Fibroblast of the aortic adventitia (primary cell): ENCODE results near the gene AURKA. TPM values are rescaled to one million over a fixed set of nuclear protein-coding genes. Genes with fewer than 3 reads are reported as not detected.

Source experiments
- DNase-seq: peaks from one replicate; pipeline ENCODE4 v3.0.0-alpha.2; 2010; ENCODE audit warnings: low read depth
- H3K4me3 ChIP-seq: 2 replicates; pipeline ENCODE4 v1.5.1; 2011; ENCODE audit warnings: low read depth, mild to moderate bottlenecking, control low read depth, low read length, moderate library complexity
- total RNA-seq: library from RNA; depleted of rRNA; stranded (reverse); fragments of >200 nt; gene quantifications from 2 replicates; pipeline ENCODE4 v1.2.3, GENCODE V29; 2012; ENCODE audit warnings: low replicate concordance
- TF ChIP-seq, protein P1 (sequence below): IDR thresholded peaks from 2 replicates; pipeline ENCODE4 v1.5.1; 2011; ENCODE audit warnings: mild to moderate bottlenecking, low read length, control low read depth, inconsistent platforms; ENCODE audit not compliant: insufficient read depth

Gene AURKA
- total RNA-seq, 1 donor: 29.1 TPM

DNA sequence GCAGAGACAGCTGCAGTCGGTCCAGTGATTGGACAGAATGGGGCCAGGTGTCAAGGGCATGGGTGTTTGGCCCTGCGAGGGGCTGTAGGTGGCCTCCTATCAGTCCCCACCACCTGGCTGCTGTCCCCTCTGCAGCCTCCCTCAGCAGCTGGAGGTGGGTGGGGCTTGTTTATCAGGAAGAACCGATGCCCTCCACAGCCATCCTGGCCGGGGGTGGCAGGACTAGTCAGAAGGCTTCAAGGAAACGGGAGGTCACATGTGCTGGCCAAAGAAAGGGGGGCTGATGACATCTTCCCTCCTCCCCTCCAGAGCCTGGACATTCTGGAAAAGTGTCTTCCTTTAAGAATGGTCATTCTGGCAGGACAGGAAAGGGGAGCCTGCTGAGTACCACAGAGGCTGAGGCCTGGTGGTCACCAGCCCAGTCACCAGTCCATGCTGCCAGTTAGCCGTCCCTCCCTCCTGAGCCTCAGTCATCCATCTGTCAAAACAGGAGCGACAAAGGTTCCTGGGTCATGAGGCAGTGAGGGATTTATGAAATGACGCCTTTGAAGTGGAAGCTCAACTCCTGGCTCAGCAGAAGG is 29.1 kb downstream of the AURKA start:
- TF ChIP-seq, protein P1, sequence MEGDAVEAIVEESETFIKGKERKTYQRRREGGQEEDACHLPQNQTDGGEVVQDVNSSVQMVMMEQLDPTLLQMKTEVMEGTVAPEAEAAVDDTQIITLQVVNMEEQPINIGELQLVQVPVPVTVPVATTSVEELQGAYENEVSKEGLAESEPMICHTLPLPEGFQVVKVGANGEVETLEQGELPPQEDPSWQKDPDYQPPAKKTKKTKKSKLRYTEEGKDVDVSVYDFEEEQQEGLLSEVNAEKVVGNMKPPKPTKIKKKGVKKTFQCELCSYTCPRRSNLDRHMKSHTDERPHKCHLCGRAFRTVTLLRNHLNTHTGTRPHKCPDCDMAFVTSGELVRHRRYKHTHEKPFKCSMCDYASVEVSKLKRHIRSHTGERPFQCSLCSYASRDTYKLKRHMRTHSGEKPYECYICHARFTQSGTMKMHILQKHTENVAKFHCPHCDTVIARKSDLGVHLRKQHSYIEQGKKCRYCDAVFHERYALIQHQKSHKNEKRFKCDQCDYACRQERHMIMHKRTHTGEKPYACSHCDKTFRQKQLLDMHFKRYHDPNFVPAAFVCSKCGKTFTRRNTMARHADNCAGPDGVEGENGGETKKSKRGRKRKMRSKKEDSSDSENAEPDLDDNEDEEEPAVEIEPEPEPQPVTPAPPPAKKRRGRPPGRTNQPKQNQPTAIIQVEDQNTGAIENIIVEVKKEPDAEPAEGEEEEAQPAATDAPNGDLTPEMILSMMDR: no peak
- DNase-seq: no peak
- no peak overlapping the region for H3K4me3 ChIP-seq

DNA sequence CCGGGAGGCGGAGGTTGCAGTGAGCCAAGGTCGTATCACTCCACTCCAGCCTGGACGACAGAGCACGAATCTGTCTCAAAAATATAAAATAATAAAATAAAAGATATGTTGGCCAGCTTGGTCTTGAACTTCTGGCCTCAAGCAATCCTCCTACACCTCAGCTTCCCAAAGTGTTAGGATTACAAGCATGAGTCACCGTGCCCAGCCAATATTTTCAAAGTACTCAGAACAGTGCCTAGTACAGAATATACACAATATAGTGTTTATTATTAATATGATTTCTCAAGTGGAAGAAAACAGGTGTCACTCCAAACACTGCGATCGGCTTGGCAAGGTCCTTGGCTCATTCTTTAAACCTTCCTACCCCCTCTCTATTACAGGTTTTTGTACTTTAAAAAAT is 30.1 kb downstream of the AURKA start:
- TF ChIP-seq, protein P1: no peak
- DNase-seq: no peak
- no peak overlapping the region for H3K4me3 ChIP-seq

DNA sequence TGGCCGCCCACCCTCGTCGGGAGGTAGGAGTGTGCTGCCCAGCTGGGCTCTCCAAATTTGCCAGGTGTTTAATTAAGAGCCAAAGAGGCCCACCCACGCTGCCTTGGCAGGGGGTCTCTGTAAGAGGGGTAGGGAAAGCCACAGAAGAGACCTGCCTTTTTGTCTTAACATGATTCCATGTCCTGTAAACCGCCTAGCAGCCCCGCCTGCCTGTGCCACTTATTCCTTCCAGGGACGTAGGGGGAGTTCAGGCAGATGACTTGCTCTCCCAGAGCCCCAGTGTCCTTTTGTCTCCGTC is 31.2 kb downstream of the AURKA start:
- TF ChIP-seq, protein P1: no peak
- peak overlapping the region; percentile 17 for H3K4me3 ChIP-seq
- DNase-seq: no peak

DNA sequence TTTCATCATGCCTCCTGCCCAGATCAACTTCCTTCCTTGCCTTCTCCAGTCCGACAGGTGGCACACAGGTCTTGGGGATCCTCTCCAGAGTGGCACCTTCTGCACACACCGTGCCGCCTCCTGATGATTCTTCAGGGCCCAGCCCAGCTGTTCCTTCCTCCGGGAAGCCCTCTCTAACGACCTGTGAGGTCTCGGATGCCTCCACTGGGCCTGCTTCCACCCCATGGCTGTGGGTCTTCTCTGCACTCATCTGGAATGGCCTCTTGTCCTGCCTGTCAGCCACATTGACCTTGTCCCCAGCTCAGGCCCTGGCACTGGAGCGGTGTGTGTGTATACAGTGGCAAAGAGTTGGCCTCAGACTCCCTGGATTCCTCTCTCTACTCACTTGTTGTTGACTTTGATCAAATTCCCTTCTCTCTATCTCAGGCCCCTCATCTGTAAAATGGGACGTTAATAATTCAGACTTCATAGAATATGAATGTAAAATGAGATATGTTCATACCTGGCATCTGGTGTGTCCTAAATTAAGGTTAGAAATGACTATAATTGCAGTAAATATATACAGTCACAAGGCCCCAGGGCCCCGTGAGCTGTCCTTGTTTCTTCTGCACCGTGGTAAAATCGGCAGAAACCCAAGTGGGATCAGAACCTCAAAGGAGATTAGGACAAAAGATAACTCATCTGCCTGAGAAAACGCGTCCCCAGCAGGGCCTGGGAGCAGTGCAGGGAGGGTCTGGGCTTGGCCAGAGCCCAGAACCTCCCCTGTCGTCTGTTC is 31.7 kb downstream of the AURKA start:
- TF ChIP-seq, protein P1: no peak
- peak overlapping the region; percentile 90 for H3K4me3 ChIP-seq
- no peak for DNase-seq

DNA sequence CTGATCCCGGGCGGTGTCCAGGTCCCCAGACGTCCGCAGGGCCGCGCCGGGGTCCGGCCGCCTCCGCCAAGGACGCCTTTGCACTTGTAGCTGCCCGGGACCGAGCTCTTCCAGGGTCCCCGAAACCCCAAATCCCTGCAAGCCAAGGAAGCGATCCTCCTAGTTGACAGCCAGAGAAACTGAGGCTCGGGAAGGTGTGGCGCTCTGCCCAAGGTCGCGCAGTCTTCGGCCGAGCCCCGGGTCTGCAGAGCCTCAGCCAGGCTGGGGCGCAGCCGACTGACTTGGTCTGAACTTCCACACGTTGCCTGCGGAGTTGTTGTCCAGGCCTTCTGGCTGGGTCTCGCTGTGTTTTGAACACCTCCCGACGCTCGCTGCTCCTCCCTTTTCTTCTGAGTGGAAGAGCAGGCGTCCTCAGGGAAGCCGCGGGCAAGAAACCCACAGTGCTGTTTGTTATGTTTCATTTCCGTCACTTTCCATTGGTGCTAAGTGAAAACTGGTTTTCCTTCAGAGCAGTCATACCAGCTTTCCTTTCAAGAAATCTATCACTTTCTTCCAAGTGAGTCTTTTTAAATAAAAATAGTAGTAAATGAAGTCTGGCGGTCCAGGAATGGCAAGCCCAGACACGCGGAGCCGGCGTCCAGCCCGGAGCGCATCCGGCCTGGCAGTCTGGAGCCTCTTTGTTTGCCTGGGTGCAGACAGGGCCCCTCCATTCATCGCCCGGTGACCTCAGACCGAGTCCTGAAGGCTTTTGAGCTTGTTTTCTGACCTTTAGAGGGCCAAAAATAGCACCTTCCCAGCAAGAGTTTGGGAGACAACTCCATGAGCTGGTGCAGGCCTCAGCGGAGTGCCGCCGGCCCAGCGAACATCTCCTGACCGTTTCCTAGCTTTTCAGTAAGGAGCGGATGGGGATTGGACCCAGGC is 32.5 kb downstream of the AURKA start:
- peak; percentile 72 for DNase-seq
- TF ChIP-seq, protein P1: no peak

DNA sequence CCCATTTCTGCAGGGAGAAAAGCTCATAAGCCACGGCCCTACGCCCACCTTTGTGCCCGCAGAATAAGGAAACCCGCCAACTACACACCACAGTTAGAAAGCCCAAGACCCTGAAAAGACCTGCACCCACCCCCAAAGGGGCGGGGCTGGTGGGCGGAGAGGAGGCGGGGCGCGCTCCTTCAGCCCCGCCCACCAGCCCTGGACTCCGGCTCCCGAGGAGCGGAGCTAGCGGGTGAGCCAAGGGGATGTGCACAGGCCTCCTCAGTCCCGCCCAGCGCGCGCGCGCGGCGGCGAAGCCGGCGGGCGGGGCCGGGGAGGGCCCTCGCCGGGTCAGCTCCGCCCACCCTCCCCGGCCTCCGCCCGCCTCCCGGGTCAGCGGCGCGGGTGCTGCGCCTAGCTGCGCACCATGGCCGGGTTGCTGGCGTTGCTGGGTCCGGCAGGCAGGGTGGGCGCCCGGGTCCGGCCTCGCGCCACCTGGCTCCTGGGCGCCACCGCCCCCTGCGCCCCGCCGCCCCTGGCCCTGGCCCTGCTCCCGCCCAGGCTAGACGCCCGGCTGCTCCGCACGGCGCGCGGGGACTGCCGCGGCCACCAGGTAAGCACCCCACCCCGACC is 33.3 kb downstream of the AURKA start, which contains the start of gene FAM210B:
FAM210B (plus strand) TSS at position 375 of the 612 bp plus-strand sequence; CDS start at position 407, 32 bp downstream.
- peak; percentile 80 for DNase-seq
- TF ChIP-seq, protein P1: no peak

More for the DNA sequence above, 32.5 kb downstream of the AURKA start:
- H3K4me3 ChIP-seq: peak overlapping the region; percentile 90

More for the DNA sequence above, 33.3 kb downstream of the AURKA start, which contains the start of gene FAM210B:
- H3K4me3 ChIP-seq: peak within 1 kb of the TSS; percentile 90
